ENCODE results near the gene CNTN4.

CNTN4 gene

GRCh38 chr3:3080309-3080708 lies 981.6 kb downstream of the CNTN4 start:
- DNase-seq = no peak

GRCh38 chr3:3081381-3082233 lies 982.9 kb downstream of the CNTN4 start:
- DNase-seq = no peak

- DNase-seq = no peak
Observed at GRCh38 chr3:3082234-3082924, 983.7 kb downstream of the CNTN4 start.

- no peak for DNase-seq
Observed at GRCh38 chr3:3084890-3085289, 986.2 kb downstream of the CNTN4 start.

- DNase-seq = no peak
Observed at GRCh38 chr3:3085782-3086181, 987.1 kb downstream of the CNTN4 start.

- DNase-seq = no peak
Observed at GRCh38 chr3:3086239-3086638, 987.6 kb downstream of the CNTN4 start.

- DNase-seq = no peak
Observed at GRCh38 chr3:3087279-3087678, 988.6 kb downstream of the CNTN4 start.

- DNase-seq = no peak
Observed at GRCh38 chr3:3087716-3088465, 989.2 kb downstream of the CNTN4 start.

- DNase-seq = no peak
Observed at GRCh38 chr3:3089017-3089416, 990.4 kb downstream of the CNTN4 start.

GRCh38 chr3:3097958-3098357 lies 999.3 kb downstream of the CNTN4 start:
- DNase-seq = no peak

- DNase-seq = no peak
Observed at GRCh38 chr3:3101660-3102458, 1003.2 kb downstream of the CNTN4 start.

GRCh38 chr3:3102751-3103150 lies 1004.1 kb downstream of the CNTN4 start:
- DNase-seq = no peak

- DNase-seq = no peak
Observed at GRCh38 chr3:3105246-3105645, 1006.6 kb downstream of the CNTN4 start.

- DNase-seq = no peak
Observed at GRCh38 chr3:3105815-3106214, 1007.1 kb downstream of the CNTN4 start.

- no peak for DNase-seq
Observed at GRCh38 chr3:3107181-3107580, 1008.5 kb downstream of the CNTN4 start.

All from activated CD4-positive, alpha-beta T cell treated with anti-CD3 and anti-CD28 coated beads, Interleukin-2, Interleukin-6, amounts not matched to agents 100 ng/mL and 50 ng/mL, durations not matched to agents 16 hours and 8 hours (primary cell).